HG03025 (cell line): ENCODE results near the gene TSFM.
A peak's percentile ranks its signal among the peaks of the same experiment; 100 is the strongest.

Source experiments
- ATAC-seq: cut with Tn5 transposase; IDR thresholded peaks from one replicate; pipeline ENCODE4 v1.9.1; 2021; ENCODE audit warnings: mild to moderate bottlenecking, moderate library complexity; ENCODE audit not compliant: unreplicated experiment, low FRiP score

The TSFM gene

GRCh38 chr12:57846577-57847319 lies 64.2 kb downstream of the TSFM start, which contains the start of gene CTDSP2:
CTDSP2 (minus strand) TSS chr12:57846729; CDS start chr12:57846435, 294 bp downstream.
- peak; percentile 41 for ATAC-seq
